M059J (cell line): ENCODE data around the gene SAMD8. TPM values are rescaled to one million over a fixed set of nuclear protein-coding genes. Genes with fewer than 3 reads are reported as not detected.
"Not testable (repeated sequence)": the region's sequence is repeated elsewhere in the genome, so short reads cannot be mapped to it uniquely, and the experiment has no call there.

ENCODE experiments used
- DNase-seq: peaks from one replicate; pipeline ENCODE4 v3.0.0-alpha.2; 2012; ENCODE audit warnings: low read depth
- total RNA-seq: library from RNA; depleted of rRNA; stranded (reverse); fragments of >200 nt; shearing (Covaris generic); gene quantifications from 2 replicates; pipeline ENCODE4 v1.2.3, GENCODE V29; 2014; rRNA removed

The SAMD8 gene
- total RNA-seq, 1 experiment from 2014 or later = 24.5 TPM

DNA sequence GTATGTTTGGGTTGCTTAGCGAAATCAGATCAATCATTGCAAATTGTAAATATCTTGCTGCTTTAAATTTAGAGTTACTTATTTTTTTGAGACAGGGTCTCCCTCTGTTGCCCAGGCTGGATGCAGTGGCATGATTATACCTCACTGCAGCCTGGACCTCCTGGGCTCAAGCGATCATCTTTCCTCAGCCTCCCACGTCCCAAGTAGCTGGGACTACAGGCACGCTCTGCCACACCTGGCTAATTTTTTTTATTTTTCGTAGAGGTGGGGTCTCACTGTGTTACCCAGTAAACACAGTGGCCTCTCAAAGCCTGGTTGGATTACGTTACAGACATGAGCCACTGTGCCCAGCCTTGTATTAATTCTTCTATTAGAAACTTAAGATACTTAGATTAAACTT is 100.9 kb downstream of the SAMD8 start:
- DNase-seq = no peak

DNA sequence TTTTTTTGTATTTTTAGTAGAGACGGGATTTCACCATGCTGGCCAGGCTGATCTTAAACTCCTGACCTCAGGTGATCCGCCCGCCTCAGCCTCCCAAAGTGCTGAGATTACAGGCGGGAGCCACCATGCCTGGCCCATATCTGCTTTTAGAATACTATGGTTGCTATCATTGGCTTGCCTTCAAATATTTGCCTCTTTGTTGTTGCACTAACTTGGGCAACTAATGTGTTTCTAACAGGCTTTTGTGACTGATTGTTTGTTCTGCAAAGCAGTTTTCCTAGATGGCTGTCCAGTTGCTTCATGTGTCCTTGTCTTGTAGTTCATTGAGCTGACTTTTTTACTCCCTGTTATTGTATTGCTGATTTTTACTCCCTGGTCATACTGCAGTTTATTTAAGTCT is 108.8 kb downstream of the SAMD8 start:
- no peak for DNase-seq

DNA sequence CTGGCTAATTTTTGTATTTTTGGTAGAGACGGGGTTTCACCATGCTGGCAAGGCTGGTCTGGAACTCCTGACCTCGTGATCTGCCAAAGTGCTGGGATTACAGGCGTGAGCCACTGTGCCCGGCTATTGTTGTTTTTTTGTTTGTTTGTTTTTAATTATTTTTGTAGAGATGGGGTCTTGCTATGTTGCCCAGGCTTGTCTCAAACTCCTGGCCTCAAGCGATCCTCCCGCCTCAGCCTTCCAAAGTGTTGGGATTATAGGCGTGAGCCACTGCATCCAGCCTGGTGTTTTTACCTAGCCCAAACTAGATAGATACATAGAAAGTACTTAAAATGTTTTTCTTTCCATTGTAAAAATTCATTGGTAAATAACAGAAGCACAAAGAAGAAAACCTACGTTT is 110.0 kb downstream of the SAMD8 start:
- DNase-seq = not testable (repeated sequence)

DNA sequence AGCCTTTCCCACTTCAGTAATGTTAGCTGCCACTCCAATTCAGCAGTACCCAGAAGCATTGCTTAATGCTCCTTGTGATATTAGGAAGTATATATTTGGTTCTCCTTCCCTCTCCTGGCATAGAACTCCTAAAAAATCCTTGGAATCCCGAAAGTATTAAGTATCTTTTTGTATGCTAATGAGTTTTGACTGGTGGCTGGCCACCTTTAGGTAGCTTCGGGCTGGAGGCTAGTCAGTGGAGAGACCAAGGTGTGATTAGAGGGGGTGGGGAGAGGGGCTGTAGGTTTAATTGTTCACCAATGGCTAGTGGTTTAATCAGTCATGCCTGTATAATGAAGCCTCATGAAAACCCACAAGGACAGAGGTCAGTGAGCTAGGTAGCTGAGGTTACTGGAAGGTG is 112.1 kb downstream of the SAMD8 start:
- no peak for DNase-seq

DNA sequence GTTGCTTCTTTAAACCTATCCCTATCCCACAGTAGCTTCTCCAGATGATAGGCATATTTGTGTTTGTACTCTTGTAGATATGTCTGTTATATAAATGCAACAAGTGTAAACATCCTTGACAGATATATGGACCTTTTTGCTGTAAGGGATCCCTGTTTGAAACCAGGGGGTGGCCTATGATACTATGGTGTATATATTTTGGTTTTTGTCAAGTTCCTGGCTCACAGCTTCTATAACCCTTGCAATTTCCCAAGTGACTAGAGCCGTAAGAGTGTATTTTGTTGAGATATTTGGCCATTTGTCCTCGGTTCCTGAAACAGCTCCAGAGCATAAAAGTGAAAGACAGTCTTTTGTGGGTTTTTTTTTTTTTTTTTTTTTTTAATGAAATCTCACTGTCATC is 114.6 kb downstream of the SAMD8 start:
- DNase-seq = no peak

DNA sequence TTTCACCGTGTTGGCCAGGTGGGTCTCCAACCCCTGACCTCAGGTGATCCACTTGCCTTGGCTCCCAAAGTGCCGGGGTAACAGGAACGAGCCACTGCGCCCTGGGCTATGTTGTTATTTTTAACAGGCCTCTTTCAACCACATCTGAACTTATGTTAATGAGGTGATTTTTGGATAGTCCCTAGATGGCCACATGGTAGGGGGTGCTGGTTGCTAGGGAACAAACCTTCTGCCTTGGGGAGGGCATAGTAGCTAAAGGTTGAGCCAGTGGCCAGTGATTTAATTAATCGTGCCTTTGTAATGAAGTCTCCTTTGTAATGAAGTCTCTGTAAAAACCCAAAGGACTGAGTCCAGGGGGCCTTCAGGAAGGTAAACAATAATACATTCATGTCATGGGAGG is 115.2 kb downstream of the SAMD8 start:
- peak; percentile 49 for DNase-seq

DNA sequence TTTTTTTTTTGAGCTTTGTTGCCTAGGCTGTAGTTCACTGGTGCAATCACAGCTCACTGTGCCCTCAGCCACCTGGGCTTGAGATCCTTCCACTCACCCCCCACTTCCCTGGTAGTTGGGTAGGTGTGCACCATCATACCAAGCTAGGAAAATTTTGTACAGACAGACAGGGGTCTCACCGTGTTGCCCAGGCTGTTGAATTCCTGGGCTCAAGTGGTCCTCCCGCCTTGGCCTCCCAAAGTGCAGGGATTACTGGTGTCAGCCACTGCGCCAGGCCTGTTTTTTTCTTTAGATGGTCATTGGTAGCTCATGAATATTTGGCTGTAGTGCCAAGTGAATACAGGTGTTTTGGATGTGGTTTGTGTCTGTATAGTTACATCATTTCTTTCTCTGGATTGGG is 116.8 kb downstream of the SAMD8 start:
- no peak for DNase-seq

DNA sequence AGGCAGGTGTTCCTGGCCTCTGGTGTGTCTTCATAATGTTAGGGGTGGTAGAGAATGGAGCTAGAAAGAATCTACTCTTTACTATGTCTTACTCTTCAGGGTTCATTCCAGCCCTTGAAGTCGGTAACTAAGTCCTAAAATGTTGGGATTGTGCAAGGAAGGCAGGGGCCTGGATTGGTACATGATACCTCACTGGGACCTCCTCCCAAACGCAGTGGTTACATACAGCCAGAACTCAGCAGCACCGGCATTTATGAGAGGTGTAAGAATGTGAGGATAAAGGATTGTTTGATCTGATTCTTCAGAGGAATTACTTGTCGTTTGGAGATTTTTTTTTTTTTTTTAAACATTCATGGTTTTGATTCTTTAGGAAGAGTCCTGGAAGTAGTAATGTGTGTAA is 117.4 kb downstream of the SAMD8 start:
- no peak for DNase-seq

DNA sequence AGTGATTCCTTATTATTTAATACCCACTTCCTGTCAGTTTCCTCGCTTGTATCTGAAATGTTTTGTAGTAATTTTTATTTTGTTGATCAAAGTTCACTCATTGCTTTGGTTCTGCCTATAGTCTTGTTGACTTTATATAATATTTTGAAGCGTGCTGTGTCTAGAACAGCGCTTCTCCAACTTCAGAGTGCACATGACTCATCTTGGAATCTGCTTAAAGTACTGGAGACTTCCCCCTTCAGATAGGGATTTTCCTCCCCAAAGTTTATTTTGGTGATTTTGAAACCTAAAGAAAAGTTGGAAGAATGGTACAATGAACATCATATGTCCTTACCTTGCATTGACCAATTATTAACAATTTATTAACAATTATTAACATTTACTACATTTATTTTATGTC is 118.5 kb downstream of the SAMD8 start:
- no peak for DNase-seq

DNA sequence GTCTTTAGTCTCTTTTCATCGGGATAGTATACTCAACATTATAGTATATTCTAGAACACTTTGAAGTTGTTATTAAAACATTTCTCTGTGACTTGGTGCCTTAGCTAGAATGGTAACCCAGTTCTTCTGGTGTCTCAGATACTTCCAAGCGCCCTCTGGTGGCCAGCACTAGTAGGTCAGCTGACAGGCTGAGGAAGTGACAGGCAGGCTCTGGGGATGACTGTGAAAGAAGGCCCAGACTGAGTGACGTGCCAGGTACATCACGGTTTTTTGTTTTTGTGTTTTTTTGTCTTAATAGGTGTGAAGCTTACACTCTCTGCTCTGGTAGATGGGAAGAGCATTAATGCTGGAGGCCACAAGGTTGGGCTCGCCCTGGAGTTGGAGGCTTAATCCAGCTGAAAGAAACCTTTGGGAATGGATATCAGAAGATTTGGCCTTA is 119.2 kb downstream of the SAMD8 start:
- peak; percentile 81 for DNase-seq

Other genes with a start within 250 kb of the SAMD8 start
- gene VDAC2, start 99.1 kb downstream of the SAMD8 start, total RNA-seq = 185 and 226 TPM in 2 replicates
- gene COMTD1, start 124.3 kb downstream of the SAMD8 start, total RNA-seq = 5.6 and 16.4 TPM in 2 replicates